HEK293 (cell line): ENCODE measurements around the gene PHACTR3.

Experiments used
- CTCF ChIP-seq: fragments of 450-650 bp; formaldehyde crosslinking; IDR thresholded peaks from 2 replicates; pipeline ENCODE4 v1.5.1; 2016; ENCODE audit warnings: missing biosample characterization, missing genetic modification characterization
- FEZF1 ChIP-seq: fragments of 450-650 bp; formaldehyde crosslinking; IDR thresholded peaks from 2 replicates; pipeline ENCODE4 v1.5.1; 2016; ENCODE audit warnings: missing biosample characterization, missing genetic modification characterization
- ZNF16 ChIP-seq: fragments of 450-650 bp; formaldehyde crosslinking; IDR thresholded peaks from 2 replicates; pipeline ENCODE4 v1.5.1; 2016; ENCODE audit warnings: low read depth, missing biosample characterization, missing genetic modification characterization
- ZNF530 ChIP-seq: fragments of 450-650 bp; formaldehyde crosslinking; IDR thresholded peaks from 2 replicates; pipeline ENCODE4 v1.5.1; 2016; ENCODE audit warnings: low read depth, missing biosample characterization, missing genetic modification characterization
- ZNF660 ChIP-seq: fragments of 450-650 bp; IDR thresholded peaks from 2 replicates; pipeline ENCODE4 v1.5.1; 2018; ENCODE audit warnings: missing biosample characterization, mild to moderate bottlenecking, missing genetic modification characterization

- TF ChIP-seq FEZF1 (tag by site-specific recombination) = no peak
- no peak for TF ChIP-seq ZNF16 (tag by site-specific recombination)
- TF ChIP-seq ZNF530 (tag by site-specific recombination) = no peak
- TF ChIP-seq CTCF = no peak
- no peak for TF ChIP-seq ZNF660 (tag by site-specific recombination)
Measured at GRCh38 chr20:59605601-59606364, 1.4 kb downstream of the PHACTR3 start.
